GM21360 (cell line): ENCODE data around the gene SULT1B1.

Experiments
- ATAC-seq: cut with Tn5 transposase; IDR thresholded peaks from one replicate; pipeline ENCODE4 v1.9.1; 2021; ENCODE audit warnings: mild to moderate bottlenecking, moderate library complexity; ENCODE audit not compliant: unreplicated experiment

SULT1B1 gene

DNA sequence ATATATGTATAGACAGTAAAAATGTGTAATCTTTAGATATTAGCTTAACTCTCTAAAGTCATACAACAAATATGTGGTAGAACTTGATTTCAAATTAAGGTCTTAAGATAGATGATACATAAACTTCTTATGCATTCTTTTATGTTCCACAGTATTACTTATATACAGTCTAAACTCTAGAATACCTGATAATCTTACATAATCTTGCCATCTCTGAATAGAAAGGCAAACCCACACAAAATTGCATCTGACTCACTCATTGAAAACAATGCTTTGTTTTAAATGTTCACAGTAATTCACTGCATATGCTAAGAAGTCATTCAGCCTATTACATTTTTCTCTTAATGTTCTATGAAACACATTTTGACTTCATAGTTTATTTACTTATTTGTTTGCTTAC, 10.1 kb downstream of the SULT1B1 start:
- no peak for ATAC-seq

DNA sequence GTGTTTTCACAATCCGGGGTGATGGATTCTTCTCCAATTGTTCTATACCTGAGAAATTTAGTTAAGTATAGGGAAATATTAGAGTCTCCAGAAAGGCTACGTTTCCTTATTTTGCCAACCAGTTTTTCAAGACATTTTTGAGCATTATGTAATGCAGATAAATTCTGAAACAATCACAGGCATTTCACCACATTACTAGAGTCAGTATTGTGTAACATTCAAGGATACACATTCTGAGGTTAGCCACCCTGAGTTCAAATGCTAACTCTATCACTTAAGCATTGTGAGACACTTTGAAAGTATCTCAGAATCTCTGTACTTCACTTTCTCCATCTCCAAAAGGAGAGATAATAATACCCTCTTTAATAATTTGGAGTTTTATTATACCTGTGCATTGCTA, 10.6 kb downstream of the SULT1B1 start:
- ATAC-seq: no peak

DNA sequence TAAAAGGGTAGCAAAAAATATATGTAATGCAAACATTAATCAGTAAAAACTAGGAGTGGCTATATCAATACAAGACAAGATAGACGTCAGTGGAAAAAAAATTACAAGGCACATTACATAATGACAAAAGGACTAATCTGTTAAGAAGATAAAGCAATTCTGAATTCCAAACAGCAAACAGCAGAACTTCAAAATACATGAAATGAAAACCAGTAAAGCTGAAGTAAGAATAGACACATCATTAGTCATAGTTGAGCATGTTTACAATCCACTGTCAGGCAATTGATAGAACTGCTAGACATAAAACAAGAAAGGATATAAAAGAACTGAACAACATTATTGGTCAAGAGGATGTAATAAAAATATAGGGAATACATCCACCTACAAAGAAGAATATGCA, 12.2 kb downstream of the SULT1B1 start:
- no peak for ATAC-seq

DNA sequence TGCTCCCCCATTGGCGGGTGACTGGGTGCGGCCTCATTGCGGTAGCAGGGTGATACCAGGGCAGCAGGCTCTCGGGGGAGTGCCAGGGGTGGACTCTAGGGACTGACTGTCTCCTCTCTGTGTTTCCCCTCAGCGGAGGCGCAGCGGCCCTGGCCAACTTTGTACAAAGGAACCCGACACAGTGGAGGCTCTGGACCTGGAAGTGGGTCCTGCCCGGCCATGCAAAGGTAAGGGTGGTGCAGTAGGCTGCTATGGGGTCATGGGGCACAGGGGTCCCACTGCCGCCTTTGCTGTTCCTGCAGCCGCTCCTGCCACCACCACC, 16.3 kb downstream of the SULT1B1 start:
- no peak for ATAC-seq

DNA sequence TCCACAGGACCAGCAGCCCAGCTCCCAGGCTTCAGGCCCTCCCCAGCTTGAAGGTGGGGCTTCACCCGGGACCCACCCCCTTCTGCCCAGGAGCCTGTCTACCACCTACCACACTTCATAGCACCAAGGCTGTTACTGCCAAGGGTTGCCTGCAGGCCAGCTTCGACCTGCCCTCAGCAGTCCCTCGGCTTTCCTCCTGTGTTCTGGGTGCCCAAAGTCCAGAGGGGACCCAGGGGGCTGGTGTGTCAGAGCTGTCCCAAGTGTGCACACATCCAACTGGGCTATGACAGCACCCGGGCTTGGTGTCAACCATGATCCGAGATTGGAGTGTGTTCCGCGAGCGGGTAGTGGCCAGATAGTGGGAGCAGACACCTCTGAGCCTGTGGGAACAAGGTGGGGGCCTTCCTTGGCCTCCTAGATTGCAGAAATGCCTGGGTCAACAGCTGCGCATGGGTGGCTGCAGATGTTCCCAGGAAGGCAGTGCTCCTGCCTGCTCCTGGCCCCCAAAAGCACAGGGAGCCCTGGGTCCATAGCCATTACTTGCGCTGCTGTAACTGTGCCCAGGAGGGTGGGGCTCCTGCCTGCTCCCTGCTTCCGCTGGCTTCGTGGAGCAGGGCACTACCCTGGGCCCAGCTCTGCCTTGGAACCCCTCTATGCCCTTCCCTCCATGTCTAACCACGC, 16.8 kb downstream of the SULT1B1 start:
- ATAC-seq: no peak

DNA sequence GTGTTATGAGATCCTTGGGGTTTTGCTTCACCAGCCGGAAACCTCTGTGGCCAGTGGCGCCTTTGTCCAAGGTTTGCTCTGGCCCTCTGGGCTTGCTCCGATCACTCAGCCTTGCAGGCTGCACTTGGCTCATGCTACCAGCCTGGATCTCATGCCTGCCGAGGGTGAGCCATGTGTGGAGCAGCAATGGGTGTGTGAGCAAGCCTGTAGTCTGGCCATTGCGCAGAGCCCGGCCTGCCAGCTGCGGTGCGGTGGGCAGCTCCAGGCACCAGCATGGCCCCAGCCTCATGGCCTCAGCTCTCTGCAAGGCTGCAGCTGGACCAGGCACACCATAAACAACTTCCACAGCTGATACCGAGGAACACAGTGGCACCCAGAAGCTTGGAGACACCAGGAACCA, 17.8 kb downstream of the SULT1B1 start:
- ATAC-seq: no peak

DNA sequence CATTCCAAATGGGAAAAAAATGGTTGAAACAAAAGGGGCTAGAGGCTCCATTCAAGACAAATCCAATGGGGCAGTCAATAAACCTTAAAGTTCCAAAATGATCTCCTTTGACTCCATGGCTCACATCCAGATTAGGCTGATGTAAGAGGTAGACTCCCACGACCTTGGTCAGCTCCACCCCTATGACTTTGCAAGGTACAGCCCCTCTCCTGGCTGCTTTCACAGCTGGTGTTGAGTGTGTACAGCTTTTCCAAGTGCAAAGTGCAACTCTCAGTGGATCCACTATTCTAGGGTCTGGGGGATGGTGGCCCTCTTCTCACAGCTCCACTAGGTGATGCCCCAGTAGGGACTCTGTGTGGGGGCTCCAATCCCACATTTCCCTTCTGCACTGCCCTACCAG, 21.5 kb downstream of the SULT1B1 start:
- ATAC-seq: no peak

DNA sequence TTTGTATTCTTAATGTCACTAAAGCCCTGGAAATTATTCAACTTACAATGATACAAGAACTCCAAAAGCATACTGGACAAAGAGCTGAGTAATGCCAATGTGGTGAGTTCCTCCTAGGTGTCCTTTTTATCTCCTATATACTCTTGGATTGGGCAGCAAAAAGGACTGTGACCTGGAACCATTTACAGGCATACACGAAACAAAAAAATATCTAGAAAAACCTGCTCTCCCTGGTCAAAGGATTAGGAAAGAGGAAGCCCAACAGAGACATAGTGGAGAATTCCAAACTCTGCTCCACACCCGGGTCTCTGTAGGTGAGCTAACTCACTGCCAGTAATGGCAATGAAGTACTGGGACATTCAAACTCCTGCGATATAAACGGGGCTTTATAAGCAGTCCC, 25.3 kb downstream of the SULT1B1 start:
- ATAC-seq: no peak

DNA sequence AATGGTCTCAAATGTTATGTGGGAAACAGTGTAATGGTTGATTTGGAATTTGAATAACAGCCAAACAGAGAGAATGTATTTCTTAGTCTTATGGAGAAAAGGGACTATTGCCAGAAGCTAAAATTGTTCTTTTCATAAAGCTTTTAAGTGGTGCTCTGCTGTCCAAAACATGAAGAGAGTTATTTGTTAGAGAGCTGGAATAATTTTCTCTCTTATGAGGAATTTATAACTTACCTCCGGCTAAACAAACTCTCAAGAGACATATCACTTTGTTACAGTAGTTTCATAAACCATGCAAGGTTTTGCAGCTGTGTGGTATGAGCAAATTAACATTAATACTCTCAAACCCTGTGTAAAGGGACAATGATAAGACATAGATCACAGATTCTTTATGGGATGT, 28.6 kb downstream of the SULT1B1 start:
- no peak for ATAC-seq

DNA sequence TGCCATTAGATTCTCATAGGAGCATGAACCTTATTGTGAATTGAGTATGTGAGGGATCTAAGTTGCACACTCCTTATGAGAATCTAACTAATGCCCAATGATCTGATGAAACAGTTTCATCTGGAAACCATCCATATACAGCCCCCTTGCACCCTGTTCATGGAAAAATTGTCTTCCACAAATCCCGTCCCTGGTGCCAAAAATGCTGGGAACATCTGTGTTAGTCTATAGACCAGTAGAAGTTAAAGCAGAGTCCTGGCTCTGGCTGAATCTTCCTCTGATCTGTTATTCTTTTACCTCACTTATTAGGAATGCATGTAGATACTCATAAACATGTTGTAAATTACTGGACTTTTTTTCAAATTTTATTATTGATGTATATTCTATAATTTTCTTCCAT, 29.2 kb downstream of the SULT1B1 start:
- ATAC-seq: no peak

DNA sequence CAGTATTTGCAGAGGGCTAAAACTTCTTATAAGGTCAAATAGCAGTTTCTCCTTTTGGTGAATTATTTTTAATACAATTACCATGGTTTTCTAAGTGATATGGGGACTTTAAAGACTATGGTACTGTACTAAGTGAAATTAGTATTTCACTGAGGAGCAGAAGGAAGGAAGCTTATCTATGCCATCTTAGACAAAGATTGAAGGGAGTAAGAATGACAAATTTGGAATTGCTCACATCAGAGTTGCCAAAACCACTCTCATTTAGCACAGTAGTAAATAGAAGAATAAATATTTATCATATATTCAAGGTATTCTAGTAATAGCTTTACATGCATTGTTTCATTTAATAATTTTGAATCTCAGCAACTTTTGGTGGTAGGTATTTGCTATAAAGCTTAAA, 30.4 kb downstream of the SULT1B1 start:
- no peak for ATAC-seq

DNA sequence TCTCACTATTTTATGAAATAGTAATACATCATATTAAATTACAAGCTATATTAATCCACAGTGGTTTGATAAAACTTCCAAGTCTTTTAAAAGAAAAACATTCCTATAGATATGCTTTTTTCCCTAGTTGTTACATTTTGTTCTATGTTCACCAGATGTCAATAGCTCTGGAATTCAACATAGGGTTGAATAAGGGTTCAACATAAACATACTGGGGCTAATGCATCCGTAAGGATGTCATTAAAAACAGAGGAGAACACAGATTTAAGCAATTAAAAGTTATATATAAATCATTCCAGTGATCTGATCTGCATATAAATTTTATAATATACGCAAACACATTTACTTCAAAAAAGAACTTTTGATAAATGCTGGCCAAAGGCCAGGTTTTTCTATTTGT, 32.5 kb downstream of the SULT1B1 start:
- ATAC-seq: no peak

DNA sequence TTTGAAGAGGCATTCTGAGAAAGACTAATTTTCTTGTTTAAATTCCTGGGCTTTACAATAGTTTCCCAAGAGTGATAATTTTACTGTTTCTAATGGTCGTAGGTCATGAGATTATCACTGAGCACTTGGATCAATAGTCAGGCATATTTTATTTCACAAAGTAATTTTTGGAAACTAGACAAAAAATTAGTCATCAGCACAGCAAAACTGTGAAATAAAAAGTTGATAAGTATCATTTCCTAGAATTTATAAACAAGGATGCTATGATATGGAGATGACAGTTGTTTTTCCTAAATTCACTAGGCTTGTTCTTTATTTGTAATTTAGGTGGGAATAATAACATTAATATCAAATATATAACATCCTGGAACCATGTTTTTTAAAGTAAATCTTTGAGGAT, 33.0 kb downstream of the SULT1B1 start:
- no peak for ATAC-seq

DNA sequence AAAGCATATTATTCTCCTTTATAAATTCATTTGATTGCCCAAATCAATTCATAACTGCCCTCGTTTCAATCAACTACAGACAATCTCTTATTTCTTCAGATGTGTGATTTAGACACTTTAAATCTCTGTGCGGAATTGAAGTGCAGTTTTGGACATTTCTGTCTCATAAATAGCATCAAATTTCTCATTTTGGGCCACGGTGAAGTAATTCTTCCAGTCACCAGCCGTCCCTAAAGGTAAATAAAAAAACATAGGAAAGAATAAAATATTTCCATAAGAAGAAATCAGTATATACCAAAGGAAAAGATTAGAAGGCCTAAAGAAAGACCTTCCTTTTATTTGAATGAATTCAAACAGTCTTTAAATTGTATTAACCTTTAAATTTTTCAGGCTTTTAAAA, 33.4 kb downstream of the SULT1B1 start:
- no peak for ATAC-seq

DNA sequence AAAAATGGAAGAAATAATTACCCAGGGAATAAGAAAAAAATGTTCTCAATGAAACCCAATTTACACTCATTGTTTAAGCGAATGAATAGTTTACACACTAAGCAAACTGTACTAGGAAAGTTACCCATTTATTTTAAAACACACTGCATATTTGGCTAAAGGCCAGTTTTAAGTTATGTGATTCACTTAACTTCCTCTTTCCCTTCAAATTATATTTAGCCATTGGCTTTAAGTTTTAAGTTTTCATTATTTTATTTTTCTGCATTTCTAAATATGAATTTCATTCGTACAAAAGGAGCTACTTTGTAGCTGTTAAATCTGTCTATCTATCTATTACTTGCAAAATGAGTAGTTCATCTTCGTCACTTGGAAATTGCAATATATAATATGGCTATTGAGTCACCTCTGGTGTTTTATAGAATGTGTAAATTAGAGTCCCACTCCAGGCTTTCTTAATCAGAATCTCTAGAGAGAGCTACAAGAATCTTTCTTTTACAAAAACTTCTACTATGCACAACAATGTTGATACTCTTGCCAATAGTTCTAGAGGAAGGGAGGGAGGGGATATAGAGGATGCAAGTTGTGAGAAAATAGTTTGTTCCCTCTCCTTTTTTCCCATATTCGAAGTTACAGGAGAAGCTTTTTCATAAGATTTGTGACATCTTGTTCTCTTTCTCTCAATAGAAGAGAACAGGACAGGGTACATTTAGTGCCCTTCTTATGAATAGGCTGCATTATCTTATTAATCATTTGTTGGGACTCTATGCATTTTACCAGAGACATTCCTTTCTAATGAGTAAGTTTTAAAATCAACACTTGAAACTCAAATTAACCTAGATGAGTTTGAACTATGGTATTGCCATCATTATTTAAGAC, 41.8 kb downstream of the SULT1B1 start:
- ATAC-seq: no peak

DNA sequence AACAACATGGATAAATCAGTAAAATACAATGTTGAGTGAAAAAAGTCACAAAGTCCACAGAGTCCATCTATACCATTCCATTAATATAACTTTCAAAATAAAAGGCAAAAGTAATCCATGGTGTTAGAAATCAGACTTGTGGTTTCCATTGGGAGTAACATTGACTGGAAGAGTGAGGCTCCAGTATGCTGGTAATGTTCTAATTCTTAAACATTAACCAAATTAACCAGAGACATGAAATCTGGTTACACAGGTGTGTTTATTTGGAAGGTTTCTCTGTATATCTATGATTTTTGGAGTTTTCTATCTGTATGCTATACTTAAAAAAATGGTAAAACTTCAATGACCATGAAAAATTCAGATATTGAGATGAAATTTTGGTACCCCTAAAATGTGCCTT, 42.6 kb downstream of the SULT1B1 start:
- ATAC-seq: no peak

DNA sequence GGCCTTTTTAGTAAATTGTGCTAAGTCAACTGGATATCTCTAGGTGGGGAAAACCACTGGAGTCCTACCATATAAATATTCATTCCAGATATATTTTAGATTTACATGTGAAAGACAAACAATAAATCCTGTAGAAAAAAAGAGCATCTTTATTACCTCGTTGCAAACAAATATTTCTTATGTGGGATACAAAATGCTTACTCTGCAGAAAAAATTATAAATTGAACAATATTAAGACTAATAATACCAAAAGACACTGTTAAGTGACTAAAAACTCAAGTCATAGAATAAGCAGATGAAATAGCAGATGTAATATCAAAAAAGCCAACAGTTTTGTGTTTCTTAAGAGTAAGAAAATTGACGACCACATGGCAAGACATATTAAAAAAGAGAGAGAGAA, 43.8 kb downstream of the SULT1B1 start:
- ATAC-seq: no peak

DNA sequence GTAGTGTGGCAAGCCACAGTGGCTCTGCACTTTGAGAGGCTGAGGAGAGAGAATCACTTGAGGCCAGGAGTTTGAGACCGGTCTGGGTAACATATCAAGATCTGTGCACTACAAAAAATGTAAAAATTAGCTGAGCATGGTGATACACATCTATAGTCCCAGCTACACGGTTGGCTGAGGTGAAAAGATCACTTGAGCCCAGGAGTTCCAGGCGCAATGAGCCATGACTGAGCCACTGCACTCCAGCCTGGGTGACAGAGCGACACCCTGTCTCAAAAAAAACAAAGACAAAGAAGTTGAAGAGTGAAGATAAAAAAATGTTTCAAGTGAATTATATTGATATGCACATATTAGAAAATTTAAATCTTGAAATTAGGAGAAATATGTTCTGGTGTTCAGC, 46.3 kb downstream of the SULT1B1 start:
- no peak for ATAC-seq

DNA sequence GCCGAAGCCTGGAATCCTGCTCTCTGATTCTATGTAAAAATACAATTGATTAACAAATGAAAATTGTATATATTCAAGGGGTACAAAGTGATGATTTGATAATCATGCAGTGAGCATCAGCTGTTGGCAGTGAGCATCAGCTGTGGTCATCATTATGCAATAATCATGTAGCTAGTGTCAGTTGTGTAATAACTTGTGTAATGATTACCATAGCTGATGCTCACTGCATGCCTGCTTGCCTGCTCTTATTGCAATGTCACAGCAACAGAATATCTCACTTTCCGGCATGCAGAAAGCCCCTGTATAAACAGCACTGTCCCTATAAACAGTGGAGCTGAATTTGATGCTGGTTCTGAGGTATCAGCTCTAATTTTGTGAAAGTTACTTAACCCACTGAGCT, 46.8 kb downstream of the SULT1B1 start:
- ATAC-seq: no peak

DNA sequence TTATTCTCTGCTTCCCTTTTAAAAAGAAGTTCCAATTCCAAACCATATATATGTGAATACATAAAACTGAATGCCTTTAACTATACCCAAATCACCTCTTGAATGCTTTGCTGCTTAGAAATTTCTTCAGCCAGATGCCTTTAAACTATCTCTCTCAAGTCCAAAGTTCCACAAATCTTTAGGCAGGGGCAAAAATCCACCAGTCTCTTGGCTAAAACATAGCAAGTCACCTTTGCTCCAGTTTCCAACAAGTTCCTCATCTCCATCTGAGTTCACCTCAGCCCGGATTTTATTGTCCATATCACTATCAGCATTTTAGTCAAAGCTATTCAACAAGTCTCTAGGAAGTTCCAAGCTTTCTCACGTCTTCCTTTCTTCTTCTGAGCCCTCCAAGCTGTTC, 49.8 kb downstream of the SULT1B1 start:
- ATAC-seq: no peak

DNA sequence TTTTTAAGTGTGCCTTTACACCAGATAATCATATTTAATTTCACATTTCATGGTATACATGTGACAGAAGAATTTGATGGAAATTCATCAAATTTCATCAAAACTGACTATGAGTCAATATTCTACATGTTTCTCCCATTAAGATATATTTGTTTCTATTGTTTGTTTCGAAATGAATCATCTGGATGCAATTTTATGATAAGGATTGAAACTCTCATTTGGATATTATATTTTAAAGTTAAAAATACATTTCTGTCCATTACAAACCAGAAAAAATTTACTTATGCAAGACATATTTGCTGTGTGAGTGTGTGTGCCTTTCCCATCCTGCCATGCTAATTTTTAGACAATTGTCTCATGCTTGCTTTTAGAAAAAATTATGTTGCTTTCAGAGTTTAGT, 52.2 kb downstream of the SULT1B1 start:
- no peak for ATAC-seq

DNA sequence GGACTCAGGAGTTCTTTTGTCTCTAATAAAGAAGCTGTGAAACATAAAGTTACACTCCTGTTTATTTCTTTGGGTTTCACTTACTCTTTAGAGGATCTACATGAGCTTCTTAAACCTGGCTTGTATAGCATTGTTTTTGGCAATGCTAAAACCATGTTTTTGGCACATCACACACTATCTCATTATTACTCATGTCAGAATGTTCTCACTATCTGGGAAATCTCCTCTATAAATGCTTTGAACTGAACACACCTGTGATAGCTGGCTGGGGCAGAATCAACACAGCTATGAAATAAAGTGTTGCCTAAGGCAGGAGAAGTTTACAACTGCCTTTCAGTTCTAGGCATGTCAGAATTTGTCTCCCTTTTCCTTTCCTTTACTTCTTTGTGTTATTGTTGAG, 52.6 kb downstream of the SULT1B1 start:
- no peak for ATAC-seq

DNA sequence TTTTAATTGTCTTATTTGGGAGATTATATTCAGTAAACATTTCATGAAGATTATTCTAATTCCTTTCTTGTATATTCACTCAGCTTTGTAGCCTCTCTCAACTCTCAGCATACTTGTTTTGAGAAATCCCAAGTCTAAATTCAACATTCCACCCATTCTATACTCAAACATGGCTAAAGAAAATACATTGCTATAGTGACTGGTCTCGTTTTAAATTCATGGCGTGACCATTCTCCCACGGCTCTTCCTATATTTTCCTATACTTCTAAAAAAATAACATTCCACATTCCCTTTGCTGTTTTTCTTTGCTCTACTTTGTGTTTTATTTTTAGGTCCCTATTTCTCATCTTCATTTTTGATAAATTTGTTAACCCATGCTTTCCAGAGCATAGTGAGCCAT, 58.2 kb downstream of the SULT1B1 start:
- ATAC-seq: no peak
